Muscle of arm (tissue), 12 donors: Measurements from ENCODE around the gene AP3M1. TPM values are rescaled to one million over a fixed set of nuclear protein-coding genes. Genes with fewer than 3 reads are reported as not detected.

ENCODE experiments used
- DNase-seq: peaks from one replicate; pipeline ENCODE4 v3.0.0-alpha.2; 2013
- polyA plus RNA-seq, 12 donors: library from polyadenylated mRNA; unstranded; fragments of 120-200 nt; gene quantifications; one replicate each; pipeline ENCODE4 v1.2.1, GENCODE V29; 2013; ENCODE audit not compliant: insufficient read length in 12 of 12

Gene AP3M1
- polyA plus RNA-seq, 12 donors, result 34.8 to 49.0 (median 43.6) TPM; not detected in 1

DNA sequence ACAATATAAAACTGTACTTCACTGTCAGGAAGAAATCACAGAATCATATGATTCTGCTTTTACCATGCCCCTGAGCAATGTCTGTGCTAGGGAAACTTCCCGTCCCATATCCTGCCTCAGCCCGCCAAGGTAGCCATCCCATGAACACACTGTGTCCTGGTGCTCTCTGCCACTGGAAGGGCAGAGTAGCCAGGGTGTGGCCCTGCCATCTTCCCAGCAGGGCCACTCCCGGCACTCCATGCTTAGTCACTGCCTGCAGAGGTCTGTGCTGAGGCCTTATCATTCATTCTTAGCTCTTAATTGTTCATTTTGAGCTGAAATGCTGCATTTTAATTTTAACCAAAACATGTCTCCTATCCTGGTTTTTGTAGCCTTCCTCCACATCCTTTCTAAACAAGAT is 31.8 kb downstream of the AP3M1 start:
- DNase-seq, result no peak

DNA sequence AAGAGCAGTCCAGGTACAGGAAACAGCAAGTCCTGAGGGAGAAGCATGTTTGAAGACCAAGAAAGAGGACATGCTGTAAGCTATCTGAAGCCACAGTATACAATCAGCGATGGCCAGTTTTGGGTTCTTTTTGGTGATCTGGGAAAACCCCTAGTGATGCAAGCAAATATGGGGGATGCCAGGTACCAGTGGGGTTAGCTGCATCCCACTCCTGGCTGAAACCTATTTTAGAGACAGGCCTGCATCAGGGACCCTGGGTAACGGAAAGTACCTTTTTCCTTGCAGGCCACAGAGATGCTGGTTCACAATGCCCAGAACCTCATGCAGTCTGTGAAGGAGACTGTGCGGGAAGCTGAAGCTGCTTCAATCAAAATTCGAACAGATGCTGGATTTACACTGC is 32.9 kb downstream of the AP3M1 start:
- DNase-seq, result no peak

DNA sequence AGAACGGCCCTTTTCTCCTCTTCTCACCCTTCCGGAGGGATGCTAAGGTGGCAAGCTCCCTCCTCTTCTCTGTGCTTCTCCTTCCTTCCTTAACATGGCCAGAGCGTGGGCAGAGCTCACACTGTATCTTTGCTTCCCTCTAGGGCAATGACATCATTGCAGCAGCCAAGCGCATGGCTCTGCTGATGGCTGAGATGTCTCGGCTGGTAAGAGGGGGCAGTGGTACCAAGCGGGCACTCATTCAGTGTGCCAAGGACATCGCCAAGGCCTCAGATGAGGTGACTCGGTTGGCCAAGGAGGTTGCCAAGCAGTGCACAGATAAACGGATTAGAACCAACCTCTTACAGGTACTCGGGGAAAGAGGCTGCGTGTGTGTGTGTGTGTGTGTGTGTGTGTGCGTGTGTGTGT is 36.6 kb downstream of the AP3M1 start:
- DNase-seq, result no peak

GRCh38 chr10:74113546-74113945 is 37.1 kb downstream of the AP3M1 start:
- no peak for DNase-seq

DNA sequence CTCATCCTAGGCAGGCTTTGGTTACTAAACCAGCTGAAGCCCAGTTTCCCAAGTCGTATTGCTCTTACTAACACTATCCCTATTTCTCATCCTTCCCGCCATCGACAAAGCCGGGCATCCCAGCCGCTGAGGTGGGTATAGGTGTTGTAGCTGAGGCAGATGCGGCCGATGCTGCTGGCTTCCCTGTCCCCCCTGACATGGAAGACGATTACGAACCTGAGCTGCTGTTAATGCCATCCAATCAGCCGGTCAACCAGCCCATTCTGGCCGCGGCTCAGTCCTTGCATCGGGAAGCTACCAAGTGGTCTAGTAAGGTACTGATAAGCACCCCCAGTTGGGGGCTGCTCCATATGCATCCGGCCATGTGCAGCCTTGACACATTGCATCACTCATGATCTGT is 38.8 kb downstream of the AP3M1 start:
- DNase-seq, result no peak

DNA sequence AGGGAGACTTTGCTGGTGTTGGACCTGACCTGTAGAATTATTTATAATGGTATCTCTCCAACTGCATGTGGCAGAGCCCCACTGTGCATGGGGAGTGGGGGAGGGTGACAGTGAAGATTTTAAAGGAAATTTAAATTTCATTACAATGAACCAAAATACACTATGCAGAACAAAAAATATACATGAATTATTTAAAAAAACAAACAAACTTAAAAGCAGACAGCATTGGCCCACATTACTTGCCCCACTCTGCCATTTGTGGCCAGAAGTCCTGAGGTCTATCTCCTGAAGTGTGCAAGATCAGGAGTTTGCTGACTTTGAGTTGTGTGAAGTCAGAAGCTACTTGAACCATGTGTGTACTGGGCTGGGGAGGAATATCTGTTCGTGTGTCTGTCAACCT is 40.5 kb downstream of the AP3M1 start:
- no peak for DNase-seq

GRCh38 chr10:74109452-74109851 is 41.2 kb downstream of the AP3M1 start:
- DNase-seq, result no peak

DNA sequence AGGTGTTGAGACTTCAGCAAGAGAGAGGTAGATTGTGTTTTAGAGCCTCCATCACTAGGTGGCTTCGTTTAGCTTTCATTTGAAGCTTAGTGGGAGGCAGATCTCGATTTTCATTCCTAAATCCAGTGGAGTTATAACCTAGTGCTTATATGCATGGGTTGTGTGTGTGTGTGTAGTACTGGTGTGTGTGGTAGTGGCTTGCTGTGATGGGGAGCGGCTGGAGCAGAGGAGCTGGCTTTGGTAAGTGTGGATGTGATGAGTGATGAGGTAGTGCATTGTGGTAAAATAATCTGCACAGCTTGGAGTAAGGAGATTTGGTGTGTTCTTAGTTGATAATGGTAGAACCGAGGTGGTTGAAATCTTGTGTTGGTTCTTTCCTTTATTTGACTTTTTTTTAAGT is 43.2 kb downstream of the AP3M1 start:
- DNase-seq, result no peak

GRCh38 chr10:74104996-74105395 is 45.6 kb downstream of the AP3M1 start:
- no peak for DNase-seq

GRCh38 chr10:74104480-74104879 is 46.1 kb downstream of the AP3M1 start:
- no peak for DNase-seq

- no peak for DNase-seq
Observed at GRCh38 chr10:74103560-74104258, 46.9 kb downstream of the AP3M1 start.

- no peak for DNase-seq
Observed at GRCh38 chr10:74099836-74100235, 50.8 kb downstream of the AP3M1 start.

- no peak for DNase-seq
Observed at GRCh38 chr10:74099420-74099819, 51.2 kb downstream of the AP3M1 start.

DNA sequence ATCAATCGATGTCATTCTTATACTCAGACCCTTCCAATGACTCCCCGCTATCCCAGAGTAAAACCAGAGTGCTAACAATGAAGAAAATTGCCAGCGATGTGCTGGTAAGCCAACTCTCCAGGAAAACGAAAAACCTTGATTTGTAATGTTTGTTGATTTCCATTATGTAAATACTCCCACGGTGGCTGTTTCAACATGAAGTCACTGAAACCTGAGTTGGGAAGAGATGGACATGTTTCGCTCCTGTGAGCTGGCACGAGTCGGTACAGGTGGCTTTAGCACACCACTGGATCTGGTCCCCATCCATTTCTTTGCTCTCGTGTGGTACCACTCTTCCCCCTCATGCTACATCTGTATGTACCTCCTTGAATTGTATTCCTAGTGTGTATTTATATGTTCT is 52.9 kb downstream of the AP3M1 start:
- no peak for DNase-seq

DNA sequence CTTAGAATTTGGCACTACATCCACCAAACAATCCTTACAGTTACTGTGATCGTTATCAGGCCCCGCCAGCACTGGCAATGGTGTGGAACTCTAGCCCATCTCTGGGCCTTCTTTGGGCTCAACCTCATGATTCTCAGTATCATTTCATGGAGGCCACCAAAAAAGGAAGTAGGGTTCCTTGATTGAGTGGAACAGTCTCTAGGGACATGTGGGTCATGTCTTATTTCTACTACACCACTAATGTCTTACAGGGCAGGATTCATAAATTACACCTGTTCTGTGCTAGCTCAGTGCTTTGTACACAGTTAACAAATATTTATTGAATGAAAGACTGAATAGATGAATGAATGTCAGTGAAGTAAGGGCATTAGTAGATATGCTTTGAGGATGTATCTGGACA is 53.9 kb downstream of the AP3M1 start:
- no peak for DNase-seq

DNA sequence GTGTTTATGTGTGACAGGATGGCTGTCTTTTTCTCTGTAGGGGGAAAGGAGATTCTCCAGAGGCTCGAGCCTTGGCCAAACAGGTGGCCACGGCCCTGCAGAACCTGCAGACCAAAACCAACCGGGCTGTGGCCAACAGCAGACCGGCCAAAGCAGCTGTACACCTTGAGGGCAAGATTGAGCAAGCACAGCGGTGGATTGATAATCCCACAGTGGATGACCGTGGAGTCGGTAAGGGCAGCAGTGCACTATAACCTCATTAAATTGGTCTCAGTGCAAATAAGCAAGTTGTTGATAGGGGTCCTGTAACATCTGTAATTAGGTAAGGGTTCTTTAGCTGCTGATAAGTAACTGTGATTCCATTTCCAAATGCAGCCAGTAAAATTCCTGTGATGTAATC is 56.4 kb downstream of the AP3M1 start:
- DNase-seq, result no peak

DNA sequence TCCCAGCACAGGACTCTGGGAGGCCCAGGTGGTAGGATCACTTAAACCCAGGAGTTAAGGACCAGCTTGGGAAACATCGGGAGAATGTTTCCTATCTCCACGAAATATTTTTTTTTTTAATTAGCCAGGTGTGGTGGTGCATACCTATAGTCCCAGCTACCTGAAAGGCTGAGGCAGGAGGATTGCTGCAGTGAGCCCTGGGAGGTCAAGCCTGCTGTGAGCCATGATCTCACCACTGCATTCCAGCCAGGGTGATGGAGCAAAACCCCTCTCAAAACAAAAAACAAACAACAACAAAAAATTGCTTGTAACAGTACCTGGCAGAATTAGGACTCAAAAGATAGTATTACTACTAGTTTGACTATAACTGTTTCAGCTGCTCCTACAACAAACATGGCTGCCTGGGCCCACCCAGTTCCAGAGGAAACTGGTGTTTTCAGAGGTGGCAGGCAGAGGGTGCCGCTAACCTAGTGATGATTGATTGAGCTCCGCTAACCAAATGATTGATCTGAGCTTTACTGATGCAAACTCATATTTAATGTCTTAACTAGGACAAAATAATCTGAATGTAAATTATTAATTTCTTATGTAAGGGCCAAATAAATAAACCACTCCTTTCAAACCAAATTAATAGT is 57.0 kb downstream of the AP3M1 start:
- DNase-seq, result no peak

GRCh38 chr10:74092372-74092771 is 58.3 kb downstream of the AP3M1 start:
- DNase-seq, result no peak

- no peak for DNase-seq
Observed at GRCh38 chr10:74088722-74089121, 61.9 kb downstream of the AP3M1 start.

- DNase-seq, result no peak
Observed at GRCh38 chr10:74086317-74086716, 64.3 kb downstream of the AP3M1 start.

DNA sequence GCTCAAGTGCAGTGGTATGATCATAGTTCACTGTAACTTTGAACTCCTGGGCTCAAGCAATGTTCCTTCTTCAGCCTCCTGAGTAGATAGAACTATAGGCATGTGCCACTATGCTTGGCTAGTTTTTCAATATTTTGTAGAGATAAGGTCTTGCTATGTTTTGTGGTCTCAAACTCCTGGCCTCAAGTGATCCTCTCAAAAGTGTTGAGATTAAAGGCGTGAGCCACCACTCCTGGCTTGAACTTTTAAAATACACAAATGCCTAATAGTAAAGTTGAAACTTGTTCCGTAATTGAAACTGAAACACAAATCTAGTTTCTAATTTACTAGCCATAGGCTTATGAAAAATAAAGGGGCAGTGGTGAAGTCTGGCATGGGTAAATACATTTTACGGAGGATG is 65.7 kb downstream of the AP3M1 start:
- no peak for DNase-seq

DNA sequence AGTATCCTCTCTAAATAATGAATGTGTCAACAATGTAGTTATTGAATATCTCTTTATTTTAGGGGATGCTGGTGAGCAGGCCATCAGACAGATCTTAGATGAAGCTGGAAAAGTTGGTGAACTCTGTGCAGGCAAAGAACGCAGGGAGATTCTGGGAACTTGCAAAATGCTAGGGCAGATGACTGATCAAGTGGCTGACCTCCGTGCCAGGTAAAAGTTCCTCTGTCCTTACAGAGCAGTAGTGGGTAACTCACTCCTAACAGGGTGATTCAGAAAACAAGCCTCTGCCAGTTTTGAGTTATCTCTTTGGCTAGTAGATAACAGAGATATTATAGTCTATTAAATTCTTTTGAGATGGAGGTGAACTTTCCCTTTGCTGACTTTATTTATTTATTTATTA is 67.3 kb downstream of the AP3M1 start:
- no peak for DNase-seq

- no peak for DNase-seq
Observed at GRCh38 chr10:74081941-74082718, 68.5 kb downstream of the AP3M1 start.
